HCEC 1CT (cell line): Measurements from ENCODE around the gene MEG3.
"Not testable (repeated sequence)": the region's sequence is repeated elsewhere in the genome, so short reads cannot be mapped to it uniquely, and the experiment has no call there.

Source experiments
- DNase-seq: peaks from one replicate; pipeline ENCODE4 v3.0.0-alpha.2; 2017

The MEG3 gene

DNA sequence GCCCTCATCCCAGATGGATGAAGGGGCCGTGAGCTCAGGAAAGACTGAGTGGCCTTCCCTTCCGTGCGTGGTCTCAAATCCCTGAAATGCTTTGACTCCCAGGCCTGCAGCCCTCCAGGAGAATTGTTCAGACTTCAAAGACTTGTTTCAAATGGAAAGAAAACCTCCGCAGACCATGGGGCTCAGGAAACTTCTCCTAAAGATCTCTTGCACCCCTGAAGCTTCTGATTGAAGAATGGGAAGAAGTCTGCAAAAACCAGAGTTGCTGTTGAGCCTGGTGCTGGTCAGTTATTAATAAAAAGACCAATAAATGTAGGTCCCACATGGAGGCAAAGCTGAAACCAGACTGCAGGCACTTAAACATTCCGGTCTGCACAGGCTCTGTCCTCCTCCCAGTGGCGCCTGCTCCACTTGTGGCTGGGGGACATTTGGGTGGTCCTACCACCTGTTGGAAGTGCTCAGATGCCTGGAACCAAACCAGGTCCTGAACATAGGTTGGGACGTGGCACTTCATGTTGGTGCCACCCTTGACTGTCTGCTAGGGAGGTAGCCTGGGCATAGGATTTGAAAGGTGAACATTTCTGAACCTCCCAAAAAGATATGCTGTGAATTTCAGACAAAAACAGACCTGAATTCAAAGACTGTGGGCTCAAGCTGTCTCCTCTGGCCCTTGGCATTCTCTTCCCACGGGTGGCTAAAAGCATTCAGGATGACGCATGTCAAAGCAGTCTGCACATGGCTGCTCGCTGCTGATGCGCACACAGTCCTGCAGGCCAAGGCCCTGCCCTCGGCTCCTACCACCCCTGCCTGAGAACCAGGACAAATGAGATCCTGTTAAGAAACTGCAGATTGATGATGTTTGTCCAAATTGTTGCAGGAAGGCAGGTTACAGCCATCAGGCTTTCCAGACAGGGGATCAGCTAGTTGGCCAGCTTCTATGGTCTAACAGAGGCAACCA, 36.2 kb upstream of the MEG3 start:
- DNase-seq: no peak

DNA sequence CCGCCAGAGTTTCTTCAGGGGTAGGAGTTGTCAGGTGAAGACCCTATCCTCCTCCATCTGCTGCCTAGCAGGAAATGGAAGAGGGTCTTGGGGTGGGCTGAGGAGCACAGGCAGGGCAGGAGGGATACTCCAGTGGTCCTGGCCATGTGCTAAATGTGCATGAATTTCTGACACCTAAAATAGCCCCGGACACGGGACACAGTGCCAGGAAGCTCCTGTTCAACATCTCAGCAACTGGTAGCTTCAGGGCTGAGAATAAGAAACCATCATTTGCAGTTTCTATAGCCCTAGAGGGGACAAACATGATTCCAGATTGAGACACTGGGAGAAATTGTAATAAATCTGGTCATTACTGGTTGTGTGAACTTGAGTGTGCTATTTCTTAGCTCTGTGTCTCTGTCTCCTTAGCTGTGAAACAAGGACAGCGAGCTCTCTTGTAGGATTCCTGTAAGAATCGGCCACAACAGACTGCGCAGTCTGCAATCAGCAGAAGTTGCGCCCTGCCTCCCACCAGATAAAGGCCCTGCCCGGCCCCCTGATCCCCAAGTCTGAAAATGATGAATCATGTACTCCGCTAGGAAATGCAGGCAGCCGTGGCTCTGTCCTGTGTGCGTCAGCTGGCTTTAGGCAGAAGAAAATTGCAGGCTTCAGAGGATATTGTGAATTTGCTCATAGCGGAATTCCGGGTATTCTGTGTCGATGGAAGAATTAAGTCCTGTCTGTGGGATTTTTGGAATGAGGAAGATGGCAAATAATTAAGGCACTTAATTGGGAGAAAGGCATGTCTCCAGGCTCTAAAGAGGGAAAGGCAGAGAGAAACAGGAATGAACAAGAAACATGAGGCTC, 35.2 kb upstream of the MEG3 start:
- no peak for DNase-seq

DNA sequence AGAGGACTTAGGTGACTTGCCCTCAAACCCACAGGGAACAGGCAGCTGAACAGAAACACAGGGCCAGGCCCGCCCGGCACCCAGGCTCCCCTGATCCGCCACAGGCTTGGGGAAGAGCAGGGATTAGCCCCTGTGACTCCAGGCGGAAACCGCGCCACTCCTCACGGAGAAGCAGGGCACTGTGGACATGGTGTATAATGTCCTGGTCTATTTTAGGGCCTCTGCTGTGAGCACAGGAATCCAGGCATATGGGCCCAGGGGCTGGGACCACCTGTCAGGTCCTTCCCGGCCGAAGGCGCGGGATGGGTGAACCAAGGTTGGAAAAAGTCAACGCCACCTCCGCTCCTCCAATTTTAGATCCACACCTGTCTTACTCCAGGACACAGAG, 34.6 kb upstream of the MEG3 start:
- no peak for DNase-seq

DNA sequence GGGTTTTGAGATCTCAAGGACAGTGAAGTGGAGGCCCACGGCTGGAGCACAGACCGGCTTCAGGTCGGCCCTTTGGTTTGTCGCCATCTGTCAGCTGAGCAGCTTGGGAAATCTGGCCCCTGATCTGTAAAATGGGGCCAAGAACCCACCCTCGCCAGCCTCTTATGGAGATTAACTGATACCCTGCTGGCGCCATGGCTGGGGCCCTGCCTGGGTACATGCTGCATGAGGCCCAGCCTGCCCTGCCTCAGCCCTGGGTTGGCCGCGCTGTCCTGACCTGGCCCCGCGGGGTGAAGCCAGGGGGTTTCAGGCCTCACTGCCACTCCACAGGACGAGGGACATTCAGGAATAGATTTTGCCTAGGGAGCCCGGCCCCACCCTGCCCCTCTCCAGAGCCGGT, 33.9 kb upstream of the MEG3 start:
- no peak for DNase-seq

DNA sequence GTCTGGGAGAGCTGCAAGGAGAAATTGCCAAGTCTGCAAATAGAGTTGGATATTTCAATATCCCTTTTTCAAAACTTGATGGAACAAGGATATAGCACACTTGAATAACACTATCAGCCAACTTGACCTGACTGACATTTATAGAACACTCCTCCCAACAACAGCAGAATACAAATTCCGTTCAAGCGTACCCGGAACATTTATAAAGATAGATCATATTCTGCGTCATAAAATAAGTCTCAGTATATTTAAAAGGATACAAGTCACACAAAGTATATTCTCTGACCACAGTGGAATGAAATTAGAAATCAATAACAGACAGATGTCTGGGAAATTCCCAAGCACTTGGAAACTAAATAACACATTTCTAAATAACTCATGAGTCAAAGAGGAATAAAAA, 29.0 kb upstream of the MEG3 start:
- no peak for DNase-seq

DNA sequence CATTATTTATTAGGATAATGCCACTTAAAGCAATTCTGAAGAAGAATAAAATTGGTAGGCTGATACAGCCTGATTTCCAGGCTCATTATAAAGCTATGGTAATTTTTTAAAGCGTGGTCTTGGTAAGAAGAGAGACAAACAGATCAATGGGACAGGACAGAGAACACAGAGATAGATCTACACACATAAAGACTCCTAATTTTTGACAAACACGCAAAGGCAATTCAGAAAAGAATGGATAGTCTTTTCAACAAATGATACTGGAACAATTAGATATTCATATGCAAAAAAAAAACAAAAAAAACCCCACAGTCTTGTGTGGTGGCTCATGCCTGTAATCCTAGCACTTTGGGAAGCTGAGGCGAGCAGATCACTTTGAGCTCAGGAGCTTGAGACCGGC, 25.9 kb upstream of the MEG3 start:
- DNase-seq: no peak

DNA sequence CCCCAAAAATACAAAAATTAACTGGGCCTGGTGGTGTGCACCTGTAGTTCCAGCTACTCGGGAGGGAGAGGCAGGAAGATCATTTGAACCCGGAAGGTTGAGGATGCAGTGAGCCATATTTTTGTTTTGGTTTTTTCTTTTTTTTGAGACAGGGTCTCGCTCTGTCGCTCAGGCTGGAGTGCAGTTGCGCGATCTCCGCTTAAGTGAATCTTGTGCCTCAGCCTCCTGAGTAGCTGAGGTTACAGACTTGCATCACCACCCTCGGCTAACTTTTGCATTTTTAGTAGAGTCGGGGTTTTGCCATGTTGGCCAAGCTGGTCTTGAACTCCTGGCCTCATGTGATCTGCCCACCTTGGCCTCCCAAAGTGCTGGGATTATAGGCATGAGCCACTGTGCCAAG, 24.5 kb upstream of the MEG3 start:
- DNase-seq: not testable (repeated sequence)

DNA sequence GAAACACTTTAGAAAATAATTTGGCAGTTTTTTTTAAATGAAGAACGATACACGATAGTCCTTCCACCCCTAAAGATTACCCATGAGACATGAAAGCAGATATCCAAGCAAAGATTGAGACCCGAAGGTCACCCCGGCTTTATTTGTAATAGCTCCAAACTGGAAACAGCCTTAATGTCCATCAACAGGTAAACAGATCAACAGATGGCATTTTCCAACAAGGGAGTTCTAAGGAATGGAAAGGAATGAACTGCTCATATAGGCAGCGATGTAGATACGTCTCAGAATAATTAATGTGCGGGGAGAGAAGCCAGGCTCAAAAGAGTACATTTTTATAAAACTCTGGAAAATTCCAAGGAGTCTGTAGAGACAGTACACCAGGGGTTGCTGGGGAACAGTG, 23.7 kb upstream of the MEG3 start:
- no peak for DNase-seq

DNA sequence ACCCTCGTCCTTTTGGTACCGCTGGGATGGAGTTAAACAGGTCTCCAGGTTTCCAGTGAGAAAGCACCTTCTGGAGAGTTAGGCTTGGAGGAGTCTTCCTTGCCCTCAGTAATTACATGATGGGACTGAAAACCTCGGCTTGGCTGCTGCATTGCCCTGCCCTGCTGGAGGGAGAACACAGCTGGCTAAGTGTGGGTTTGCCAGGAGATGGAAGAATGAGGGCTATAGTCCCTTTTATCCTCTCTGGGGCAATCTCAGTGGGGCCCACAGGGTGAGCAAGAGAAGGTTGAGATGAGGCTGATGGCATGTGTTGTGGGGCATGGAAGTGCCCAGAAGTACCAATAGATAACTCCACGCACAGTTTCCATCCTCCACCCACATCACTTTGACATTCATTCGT, 23.2 kb upstream of the MEG3 start:
- DNase-seq: no peak

DNA sequence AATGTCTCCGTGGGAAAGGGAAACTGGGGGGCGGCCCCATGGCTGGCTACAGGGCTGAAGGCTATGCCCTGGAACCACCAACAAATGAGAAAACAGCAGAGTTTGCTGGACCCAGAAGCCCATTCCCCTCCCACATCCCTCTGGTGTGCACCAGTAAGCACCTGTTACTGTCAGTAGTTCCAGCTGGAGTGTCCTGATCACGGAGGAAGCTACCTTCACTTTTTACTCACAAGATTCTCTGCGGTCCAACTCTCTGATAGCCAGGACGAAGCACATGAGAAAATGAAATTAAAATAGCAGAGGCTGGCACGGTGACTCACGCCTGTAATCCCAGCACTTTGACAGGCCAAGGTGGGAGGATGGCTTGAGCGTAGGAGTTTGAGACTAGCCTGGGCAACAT, 22.7 kb upstream of the MEG3 start:
- DNase-seq: no peak

DNA sequence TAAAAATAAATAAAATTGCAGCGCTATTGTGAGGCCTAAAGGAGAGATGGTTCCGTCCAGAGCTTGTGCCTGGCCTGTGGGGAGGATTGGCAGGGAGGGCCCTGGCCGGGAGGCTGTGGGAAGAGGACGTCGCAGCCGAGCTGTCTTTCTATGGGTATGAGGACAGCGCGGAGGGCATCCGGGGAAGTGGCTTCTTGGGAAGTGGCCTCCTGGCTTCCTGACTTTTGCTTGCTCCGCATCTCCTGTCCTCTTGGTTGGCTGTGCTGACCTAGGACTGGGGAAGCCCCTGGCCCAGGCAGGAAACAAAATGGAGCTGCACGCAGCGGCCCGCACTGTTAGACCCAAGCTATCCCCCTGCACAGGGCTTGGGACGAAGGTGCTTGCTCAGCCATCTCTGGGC, 22.2 kb upstream of the MEG3 start:
- DNase-seq: no peak

DNA sequence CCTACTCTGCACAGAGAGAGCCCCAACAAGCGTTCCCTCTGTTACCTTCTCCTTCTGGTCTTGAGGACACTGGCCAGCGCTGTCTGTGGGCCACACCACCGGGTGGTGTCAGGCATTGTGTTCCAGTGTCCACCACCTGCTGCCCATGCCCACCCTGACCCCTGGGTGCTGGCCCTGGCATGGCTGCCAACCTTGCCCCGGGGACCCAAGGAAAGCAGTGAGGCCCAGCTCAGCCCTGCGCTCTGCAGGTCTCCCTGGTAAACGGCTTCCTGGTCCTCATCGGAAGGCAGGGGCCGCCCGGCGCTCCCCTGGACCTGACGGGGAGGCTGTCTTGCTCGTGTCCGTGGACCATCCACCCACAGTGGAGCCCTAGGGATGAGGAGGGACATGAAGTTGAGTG, 21.8 kb upstream of the MEG3 start:
- DNase-seq: no peak

DNA sequence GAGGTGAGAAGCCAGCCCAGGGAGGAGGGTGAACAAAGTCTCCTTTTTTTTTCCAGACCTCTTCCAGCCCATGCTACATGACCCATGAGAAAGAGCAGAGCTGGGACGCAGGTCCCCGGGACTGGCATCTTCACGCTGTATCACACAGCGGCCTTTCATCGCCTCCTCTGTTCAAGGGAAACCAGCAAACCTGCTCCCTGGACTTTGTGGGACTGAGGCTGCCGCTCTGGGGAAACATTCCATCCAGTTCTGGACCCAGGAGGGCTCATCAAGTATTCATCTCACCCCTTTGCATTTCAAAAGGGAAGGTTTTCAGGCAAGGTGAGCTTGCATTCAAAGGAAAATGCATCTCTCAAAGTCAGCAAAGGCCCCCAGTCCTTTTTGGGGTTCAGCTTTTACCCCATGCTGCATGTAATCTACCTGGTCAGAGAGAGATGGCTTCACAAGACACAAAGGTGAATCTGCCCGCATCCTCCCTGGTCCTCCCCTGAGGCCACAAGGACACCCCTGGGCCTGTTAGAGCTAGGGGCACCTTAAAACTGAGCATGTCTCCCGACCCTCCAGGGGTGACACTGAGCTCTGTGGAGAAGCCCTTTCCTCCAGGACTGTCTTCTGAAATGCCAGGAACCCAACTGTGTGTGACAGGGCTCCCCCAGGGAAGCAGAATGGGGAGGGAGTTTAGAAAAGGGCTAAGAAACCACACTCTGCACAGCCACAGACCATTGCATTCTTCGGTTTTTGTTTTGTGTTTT, 21.2 kb upstream of the MEG3 start:
- no peak for DNase-seq

DNA sequence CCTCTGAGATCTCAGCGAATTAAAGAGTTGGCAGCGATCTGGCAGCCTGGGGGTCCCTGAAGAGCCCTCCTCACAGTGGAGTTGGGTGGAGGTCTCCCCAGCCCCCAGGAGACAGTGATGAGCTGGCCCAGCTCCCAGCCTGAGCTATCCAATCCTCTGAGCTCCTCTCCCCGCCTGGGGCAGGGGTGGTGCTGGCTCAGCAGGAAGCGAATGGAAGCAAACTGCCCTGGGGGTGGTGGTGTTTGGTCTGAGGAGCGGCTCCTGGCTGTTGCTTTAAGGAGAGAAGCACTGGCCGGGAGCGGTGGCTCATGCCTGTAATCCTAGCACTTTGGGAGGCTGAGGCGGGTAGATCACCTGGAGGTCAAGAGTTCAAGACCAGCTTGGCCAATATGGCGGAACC, 19.5 kb upstream of the MEG3 start:
- no peak for DNase-seq

DNA sequence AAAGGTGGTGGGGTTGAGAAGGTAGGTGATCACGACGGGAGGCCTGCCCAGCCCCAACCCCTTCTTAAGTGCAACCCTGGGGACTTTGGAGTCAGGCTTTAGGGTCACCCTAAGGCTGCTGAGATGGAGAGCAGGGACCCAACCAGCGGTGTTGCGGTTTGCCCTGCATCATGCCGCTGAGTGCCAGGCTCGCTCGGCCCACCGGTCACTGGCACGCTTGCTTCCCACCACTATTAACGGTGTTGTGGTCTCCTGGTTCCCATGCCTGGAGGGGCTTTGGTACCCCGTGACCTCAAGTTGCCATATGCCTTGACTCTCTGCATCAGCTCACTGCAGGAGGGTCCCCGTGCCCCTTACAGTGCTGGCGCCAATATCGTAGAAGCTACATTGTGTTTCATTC, 18.4 kb upstream of the MEG3 start:
- no peak for DNase-seq

DNA sequence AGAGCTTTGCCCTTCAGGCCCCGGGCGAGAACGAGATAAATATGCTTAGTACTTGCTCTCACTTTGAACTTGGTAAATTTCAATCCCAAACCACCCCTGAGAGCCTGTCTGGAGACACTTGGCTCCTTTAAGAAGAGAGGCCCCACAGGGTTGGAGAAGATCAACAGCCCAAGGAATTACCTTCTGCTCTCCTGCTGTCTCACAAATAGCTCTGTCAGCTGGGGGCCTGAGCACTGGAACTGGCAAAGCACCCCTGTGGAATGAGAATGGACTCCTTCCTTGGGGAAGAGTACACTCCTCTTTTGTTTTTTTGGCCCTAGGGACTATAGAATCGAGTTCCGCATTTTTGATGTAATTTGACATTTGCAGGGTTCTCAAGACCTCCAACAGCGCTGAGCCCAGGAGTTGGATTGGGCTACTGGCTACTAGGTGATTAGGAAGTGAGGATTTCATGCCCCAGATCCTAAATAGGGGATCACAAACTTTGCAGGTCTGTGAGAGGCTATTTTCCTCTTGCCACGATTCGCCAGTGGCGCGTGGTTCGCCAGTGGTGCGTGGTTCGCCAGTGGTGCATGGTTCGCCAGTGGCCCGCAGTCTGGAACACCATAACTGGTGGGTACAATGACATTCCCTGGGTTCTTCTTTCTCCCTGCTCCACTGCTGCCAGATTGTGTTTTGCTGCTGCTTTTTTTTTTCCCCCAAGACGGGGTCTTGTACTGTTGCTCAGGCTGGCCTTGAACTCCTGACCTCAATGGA, 17.8 kb upstream of the MEG3 start:
- no peak for DNase-seq

DNA sequence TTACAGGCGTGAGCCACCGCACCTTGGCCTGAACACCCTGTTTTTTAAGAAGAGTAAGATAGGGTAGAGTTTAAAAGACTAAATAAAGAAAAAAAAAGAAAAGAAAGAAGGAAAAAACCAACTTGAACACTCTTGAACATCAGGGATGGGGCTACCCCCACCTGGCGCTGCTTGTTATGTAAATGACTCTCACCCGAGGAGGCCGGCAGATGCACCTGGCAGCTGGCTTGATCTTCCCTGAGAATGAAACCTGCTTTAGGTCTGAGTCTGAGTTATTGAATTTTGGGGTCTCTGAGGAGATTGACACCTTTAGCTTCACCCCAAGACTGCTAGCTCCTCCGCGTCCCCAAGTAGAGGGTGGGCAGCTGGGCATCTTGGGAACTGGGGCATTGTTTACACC, 15.5 kb upstream of the MEG3 start:
- DNase-seq: no peak

DNA sequence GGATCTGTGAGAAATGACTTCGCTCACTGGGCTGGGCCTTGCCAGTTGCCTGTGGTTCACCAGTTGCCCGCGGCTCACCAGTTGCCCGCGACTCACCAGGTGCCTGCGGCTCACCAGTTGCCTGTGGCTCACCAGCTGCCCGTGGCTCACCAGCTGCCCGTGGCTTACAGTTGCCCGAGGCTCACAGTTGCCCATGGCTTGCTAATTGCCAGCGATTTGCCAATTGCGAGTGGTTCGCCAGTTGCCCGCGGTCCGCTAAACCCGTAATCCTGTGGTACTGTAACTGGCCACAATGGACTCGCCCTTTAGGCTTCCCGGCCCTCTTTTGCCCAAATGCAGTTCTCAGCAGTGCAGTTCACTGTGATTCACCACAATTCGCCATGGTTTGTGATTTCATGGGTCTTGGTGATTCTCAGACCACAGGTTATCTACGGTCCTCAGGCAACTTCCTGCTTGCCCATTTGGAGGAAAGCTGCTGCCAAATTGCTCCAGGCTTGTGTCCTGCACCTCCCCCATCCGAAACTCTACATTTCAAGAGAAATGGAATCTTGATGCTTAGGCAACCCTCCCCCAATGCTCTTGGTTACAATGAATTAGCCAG, 15.0 kb upstream of the MEG3 start:
- no peak for DNase-seq

DNA sequence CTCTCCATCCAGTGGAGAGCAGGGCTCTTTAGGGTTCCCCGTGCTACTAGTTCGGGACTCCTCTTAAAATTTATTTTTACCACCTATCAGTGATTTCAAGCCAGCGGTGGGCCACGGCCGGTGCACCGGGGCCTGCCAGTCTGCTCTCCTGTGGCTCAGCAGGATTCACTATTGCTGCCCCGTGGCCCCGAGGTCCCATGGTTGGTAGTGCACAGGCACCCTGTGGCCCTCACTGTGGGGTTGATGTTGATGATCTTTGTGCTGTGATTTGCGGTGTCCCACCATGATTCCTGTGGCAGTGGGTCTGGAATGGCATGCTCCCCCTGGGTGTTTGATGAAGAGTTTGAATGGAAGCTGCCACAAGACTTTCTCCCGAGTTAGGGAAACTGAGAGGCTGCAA, 12.6 kb upstream of the MEG3 start:
- no peak for DNase-seq

DNA sequence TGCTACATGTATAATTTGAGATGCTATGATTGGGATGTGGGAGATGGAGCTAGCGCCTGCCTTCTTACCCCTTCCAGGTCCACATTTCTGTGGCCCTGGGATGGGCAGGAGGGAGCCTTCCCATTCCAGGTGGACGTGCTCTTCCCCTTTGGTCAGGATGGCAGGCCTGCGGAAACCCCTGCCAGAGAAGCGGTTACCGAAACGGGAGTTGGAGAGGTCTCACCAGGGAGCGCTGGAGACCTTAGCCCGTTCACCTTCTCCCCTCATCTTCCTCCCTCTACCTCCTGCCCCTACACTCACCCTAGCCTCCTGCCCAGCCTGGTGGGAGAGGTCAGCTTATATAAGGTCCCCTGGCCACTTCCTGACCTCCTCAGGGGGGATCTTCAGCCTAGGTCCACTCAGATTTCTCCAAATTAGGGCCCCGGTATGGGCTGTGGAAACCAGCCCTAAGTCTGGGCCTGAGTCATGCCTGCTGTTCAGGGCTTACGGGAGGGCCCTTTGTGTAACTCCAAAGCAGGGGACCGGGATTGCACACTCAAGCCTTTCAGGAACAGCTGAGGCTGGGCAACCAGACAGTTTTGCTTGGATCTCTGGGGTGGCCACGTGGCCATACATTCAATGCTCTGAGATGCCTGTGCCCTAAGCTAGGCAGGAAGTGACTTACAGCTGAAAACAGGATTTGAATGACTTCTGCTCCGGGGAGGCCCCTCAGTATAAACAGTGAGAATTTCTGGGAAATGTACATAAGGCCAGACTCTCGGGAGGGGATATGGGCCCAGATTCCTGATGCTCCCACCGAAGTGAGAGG, 10.2 kb upstream of the MEG3 start:
- peak; percentile 69 for DNase-seq

DNA sequence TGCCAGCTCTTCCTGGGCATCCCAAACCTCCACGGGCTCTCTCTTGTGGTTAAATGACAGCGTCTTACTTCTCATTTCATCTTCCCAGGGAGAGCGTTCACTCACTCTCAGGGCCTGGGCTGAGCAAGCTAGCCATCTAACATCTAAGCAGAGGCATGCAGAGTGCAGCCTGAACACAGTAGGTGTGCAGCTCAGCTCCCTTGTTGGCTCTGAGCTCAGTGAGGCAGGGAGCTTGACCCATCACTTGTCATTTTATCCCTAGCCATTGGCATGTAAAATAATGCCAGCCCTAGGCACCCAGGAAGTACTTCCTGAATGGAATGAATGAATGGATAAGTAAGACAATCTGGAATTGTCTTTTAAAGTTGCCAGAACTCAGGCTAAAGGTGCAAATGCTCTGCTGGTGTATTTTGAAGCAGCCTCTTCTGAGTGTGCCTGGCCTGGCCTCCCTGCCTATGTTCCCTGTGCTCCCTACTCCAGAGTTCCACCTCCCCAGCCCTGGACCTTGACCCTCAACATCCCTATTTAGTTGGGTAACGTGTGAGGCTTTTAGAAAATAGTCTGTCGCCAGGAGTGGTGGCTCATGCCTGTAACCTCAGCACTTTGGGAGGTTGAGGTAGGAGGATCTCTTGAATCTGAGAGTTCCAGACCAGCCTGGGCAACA, 9.5 kb upstream of the MEG3 start:
- DNase-seq: no peak
